GM21529 (cell line): ENCODE results near the gene ACAP3.

ENCODE experiments used
- ATAC-seq: cut with Tn5 transposase; IDR thresholded peaks from one replicate; pipeline ENCODE4 v1.9.1; 2021; ENCODE audit not compliant: unreplicated experiment

ACAP3 gene

GRCh38 chr1:1314678-1315335 lies 7.1 kb upstream of the ACAP3 start:
- no peak for ATAC-seq

- ATAC-seq = no peak
These were observed 6.5 kb upstream of the ACAP3 start for GRCh38 chr1:1314237-1314586.

- ATAC-seq = no peak
These were observed 5.9 kb upstream of the ACAP3 start for GRCh38 chr1:1313500-1314236.

- ATAC-seq = no peak
These were observed 5.0 kb upstream of the ACAP3 start for GRCh38 chr1:1312450-1313314.

DNA sequence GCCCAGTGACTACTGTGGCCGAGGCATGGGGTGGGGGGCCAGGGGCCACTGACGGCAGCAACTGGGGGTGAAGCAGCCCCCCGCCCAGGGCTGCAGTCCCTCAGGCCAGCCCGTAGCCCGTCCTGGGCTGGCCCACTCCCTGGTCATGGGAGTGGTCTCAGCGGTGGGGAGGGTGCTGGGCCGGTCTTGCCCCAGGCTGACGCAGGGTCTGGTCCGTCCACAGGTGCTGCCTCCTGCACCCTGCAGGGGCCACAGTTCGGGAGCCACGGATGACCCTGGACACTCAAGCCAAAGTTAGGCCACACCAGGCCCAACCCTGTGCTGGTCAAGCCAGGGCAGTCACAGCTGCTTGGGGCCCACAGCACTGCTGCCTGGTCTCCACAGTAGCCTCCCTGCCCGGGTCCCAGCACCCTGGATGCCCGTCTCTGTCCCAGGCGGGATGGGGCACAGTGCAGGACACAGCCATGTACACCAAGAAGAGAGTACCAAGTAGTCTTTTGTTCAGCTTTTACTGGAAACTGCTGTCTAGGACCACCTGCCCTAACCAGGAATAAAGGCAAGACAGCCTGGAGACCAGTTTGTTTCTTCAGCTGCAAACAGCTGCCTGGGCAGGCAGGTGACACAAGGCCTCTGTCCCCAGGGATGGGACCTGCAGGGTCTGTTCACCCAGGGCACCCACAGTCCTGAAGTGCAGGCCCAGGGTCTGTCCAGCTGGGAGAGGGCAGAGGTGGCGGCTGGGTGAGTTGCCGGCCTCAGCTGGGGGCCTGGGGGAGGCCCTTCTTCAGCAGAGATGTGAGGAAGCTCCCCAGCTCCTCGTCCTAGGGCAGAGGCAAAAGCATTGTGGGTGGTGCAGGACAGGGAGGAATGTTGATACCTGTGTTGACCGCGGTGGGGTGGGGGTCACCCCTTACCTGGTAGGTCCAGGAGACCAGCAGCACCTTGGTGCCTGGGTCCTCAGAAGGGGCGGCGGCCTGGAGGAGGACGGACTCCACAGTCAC lies 3.7 kb upstream of the ACAP3 start:
- no peak for ATAC-seq

DNA sequence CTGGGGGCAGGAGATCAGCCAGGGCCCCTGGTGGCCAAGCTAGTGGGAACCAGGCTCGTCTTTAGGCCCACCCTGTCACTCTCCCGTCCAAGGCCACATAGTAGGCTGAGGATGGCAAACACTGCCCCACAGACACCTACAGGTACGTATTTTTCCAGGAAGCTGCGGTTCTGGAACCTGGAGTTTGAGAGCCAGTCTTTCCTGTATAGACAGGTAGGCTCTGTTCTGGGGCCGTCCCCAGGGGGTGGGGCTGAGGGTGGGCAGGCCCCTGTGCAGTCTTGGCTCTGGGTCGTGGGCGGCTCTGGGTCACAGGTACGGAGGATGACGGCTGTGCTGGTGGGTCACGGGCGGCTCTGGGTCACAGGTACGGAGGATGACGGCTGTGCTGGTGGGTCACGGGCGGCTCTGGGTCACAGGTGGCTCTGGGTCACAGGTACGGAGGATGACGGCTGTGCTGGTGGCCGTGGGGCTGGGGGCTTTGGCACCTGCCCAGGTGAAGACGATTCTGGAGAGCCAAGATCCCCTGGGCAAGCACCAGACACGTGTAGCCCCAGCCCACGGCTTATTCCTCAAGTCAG lies 2.8 kb upstream of the ACAP3 start:
- ATAC-seq = no peak

GRCh38 chr1:1310109-1310385 lies 2.3 kb upstream of the ACAP3 start:
- ATAC-seq = no peak

- no peak for ATAC-seq
These were observed 1.8 kb upstream of the ACAP3 start for GRCh38 chr1:1309251-1310108.

DNA sequence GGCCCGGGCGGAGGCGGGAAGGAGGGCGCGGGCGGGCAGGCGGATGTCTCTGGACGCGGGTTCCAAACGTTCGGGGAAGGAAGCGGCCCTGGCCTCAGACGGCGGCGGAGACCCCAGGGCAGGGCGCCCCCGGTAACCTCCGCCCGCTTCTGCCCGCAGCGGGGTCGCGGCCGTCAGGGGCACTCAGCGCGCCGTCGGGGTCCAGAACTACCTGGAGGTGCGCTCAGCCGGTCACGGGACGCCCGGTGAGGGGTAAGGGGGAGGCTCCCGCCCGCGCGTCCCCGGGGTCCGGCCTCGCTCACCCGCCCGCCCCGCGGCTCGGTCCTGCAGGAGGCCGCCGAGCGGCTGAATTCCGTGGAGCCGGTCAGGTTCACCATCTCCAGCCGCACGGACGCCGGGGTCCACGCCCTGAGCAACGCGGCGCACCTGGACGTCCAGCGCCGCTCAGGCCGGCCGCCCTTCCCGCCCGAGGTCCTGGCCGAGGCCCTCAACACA lies 1.1 kb upstream of the ACAP3 start:
- no peak for ATAC-seq

- ATAC-seq = peak; percentile 6
These were observed 338 bp downstream of the ACAP3 start for GRCh38 chr1:1307261-1307922.

DNA sequence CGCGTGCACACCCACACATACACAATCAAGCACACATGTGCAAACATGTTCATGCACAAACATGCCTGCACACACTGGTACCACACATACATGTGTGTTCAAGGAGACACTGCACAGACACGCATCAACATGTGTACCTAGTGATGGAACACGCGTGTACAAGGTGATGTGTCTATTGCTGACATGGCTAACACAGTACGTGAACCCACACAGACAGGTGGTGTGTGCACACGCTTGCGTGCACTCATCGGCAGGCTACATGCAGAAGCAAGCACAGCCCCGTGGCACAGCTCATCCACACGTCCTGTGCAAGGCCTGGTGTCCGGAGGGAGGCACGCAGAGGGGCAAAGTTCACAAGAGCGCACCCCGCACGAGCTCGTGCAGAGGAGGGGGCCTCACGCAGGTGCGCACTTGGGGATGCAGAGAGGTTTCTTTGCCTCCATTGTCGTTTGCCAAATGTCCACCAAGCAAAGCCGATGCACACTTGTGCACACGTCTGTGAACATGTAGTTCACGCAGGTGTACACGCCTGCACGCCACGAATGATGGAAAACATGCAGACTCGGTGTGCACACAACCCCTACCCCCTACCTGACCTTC lies 969 bp downstream of the ACAP3 start:
- ATAC-seq = no peak

DNA sequence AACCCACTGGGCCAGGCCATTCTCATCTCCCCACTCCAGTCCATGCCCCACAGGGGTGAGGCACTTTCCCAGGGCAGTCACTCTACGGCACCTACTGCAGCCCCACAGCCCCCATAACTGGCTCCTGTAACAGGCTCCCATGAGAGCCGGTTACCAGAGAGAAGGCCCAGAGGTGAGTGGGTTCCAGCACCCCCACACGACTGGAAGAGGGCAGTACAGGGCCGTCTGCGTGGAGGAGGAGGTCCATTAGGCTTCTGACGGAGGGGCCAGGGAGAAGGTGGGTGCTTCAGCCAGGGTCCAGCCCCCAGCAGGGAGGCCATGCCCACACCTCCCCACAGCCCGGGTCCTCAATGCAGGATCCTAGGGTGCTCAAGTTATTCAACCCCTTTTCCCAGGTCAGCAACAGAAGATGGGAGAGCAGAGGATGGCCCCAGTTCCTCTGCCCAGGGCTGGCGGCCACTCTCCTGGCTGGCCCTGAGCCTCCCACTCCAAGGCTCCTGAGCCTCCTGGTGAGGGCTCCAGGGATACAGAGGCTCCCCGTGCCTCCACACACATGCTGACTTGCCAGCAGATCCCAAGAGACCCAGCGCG lies 1.6 kb downstream of the ACAP3 start:
- ATAC-seq = no peak

- ATAC-seq = no peak
These were observed 2.2 kb downstream of the ACAP3 start for GRCh38 chr1:1305300-1306069.

GRCh38 chr1:1304331-1305299 lies 3.1 kb downstream of the ACAP3 start:
- ATAC-seq = no peak

GRCh38 chr1:1303736-1304135 lies 4.0 kb downstream of the ACAP3 start:
- ATAC-seq = no peak

DNA sequence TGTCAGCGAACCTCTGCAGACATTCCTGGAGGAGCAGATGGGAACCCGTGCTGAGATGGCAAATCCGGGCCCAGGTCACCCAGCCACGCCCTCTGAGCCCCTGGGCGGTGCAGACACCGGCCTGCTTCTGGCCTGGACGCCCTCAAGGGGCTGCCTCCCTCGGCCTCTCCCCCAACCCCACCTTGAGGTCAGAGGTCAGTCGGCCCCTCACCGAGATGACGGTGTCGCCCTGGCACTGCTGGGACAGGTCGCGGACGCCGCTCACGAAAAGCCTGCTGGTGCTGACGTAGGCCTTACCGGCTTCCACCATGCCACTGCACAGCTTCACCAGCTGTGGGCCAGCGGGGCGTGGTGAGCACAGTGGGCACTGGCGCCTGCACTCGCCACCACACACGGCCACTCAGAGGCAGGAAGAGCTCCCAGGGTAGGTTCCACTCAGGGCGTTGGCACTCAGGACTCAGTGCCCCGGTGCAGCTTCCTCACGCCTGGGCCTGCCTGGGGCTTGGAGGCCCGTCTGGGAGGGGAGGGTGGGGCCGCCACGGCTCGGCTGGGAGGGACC lies 4.7 kb downstream of the ACAP3 start:
- ATAC-seq = no peak
